ENCODE data around the gene NAXD.
"Not testable (repeated sequence)": the region's sequence is repeated elsewhere in the genome, so short reads cannot be mapped to it uniquely, and the experiment has no call there.

NAXD gene
- 49.3 to 60.9 reads per million in 2 donors for total RNA-seq

DNA sequence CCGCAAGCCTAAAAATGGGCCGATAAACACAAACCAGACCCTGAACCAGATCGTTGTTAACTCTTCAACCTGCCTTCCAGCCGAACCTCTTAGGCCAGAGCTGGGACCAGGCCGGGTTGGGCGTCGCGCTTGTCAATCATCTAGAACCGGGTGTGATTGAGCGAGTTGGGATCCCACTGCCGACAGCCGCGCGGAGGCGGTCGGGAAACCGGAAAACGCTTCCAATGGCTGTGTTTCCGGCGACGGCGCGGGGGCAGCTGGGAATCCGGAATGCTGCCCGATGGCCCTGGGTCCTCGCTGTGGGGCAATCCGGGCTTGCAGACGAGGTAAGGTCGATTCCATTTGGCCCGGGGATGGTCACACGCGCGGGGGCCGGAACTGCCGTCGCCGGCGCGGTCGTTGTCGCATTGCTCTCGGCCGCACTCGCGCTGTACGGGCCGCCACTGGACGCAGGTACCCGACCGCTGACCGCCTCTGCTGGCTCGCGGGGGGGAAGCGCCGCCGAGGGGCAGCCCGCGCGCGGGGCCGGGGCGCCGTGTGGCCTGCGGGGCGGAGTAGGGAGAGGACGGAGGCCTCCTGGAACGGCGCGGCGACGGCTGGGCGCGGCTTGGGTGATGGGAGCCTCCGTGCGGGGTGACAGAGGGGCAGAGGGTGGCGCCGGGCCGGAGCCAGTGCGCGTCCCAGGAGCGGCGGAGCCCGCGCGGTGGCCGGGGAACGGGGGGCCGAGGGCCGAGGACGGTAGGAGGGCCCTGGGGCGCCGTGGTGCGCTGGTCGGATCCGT lies at the start of gene NAXD:
TSS of gene NAXD (plus strand) at position 224 of the 781 bp plus-strand sequence. CDS start at position 281, 57 bp downstream.
- DNase-seq = peak; percentile 43

DNA sequence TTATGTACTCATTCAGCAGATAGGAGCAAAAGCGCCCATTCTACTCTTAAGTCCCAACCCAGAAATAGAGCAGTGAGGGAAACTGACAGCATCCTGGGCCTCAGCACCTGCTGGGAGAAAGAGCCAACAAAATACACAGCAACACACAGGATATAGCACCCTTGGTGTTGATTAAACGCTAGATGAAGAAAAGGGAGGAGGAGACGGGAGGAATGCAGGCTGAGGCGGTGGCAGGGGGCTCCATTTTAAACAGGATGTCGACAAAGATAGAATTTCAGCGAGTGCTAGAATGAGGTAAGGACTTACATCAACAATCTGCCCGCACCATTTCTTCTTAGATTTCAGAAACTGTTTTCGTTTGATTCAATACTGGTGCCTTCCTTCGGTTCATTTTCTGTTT lies 49.2 kb upstream of the NAXD start:
- no peak for DNase-seq

- no peak for DNase-seq
These were observed 46.7 kb upstream of the NAXD start for GRCh38 chr13:110568612-110569011.

GRCh38 chr13:110569962-110570361 lies 45.4 kb upstream of the NAXD start:
- not testable (repeated sequence) for DNase-seq

- DNase-seq = no peak
These were observed 44.5 kb upstream of the NAXD start for GRCh38 chr13:110570886-110571285.

DNA sequence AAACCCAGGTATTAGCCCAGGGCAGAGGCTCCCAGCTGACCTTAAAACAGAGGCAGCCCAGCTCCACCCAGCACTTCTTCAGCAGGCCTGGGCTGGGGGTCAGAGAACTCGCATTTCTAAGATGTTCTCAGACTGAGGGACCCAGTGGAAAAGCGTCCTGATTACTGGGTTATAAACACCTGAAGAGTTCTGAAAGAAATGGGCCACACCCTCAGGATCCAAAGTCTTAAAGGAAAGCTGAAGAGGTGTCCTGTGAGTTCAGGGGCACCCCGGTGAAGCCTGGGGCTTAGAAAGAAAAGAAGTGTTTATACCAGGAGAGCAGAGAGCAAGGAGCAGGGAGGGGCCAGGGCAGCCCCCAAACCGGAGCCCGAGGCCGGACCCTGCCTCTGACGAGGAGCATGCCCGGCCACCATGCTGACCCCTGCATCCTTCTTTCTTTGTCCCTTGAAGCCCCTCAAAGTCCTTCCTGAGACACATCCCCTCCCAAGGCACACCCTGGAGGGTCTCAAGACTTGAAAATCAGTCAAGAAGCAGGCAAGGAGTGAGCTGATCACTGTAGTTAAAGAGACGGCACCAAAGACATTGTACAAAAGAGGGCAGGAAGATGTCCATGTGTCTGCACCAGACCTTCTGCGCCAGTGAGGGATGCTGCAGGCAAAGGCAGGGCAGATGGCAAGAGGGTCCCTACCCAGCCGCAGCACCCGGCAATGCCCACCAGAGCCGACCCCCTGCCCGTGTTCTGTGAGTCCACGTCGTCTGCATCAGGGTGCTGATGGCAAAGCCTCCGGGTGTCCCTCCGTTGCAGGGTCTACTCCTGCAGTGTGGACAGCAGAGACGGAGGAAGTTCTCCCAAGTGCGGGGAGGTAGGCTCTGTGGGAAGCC lies 43.2 kb upstream of the NAXD start:
- no peak for DNase-seq

DNA sequence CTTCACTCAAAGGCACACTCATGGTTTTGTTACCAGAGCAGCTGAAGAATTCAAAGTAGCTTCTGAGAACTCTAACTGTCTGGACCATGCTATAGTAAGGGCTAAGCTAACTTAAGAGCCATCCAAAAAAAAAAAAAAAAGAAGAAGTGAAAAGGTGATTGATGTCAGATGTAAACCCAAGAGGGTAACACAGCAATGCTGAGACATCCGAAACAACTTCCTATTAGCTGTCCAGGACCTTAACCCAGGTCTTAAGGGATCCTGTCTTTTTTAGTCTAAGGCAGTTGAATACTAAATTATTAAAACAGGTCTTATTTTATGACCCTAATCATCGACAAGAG lies 42.6 kb upstream of the NAXD start:
- no peak for DNase-seq

- DNase-seq = no peak
These were observed 41.2 kb upstream of the NAXD start for GRCh38 chr13:110574161-110574560.

GRCh38 chr13:110575322-110576069 lies 39.8 kb upstream of the NAXD start:
- no peak for DNase-seq

DNA sequence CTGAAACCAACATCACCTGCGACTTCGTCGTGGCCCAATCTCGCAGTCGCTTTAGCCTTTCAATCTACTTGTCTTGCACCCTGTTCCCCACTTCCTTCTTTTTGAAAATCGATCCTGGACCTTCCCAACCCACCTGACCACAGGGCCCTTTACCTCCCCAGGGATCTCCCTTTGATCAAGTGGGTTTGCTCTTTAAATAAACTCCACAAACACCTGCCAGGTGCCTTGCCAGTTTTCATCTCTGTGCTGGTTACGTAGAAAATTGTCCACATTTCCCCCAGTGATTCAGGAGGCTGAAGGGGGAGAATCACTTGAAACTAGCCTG lies 39.3 kb upstream of the NAXD start:
- no peak for DNase-seq

DNA sequence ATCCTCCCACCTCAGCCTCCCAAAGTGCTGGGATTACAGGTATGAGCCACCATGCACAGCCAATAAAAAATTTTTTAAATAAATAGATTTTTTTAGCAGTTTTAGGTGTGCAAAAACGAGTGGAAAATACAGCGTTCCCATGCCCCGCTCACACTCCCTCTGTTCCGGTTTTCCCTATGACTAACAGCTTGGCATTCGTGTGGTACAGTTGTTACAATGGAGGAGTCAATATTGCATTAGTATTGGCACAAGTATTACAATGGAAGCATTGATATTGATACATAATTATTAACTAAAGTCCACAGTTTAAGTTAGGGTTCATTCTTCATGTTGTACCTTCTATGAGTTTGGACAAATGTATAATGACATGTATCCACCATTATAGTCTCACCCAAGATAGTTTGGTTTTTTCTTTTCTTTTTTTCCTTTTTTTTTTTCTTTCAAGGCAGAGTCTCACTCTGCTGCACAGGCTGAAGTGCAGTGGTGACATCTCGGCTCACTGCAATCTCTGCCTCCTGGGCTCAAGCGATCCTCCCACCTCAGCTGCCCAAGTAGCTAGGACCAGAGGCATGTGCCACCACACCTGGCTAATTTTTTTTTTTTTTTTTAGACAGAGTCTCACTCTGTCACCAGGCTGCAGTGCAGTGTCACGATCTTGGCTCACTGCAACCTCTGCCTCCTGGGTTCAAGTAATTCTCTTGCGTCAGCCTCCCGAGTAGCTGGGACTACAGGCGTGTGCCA lies 38.4 kb upstream of the NAXD start:
- DNase-seq = no peak

GRCh38 chr13:110578363-110578762 lies 37.0 kb upstream of the NAXD start:
- DNase-seq = no peak

DNA sequence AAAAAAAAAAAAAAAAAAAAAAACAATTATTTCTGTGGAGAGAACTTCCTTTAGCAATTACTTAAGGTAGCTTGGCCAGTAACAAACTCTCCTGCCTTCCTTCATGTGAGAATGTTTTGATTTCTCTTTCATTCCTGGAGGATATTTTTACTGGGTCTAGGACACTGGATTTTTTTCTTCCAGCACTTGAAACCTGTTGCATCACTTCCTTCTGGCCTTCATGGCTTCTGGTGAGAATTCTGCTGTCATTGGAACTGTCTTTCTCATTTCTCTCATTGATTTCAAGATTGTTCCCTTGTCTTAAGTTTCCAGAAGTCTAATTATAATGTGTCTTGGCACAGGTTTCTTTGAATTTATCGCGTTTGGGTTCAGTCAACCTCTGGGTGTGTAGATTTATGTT lies 34.5 kb upstream of the NAXD start:
- no peak for DNase-seq

- no peak for DNase-seq
These were observed 33.7 kb upstream of the NAXD start for GRCh38 chr13:110581506-110582185.

- no peak for DNase-seq
These were observed 32.9 kb upstream of the NAXD start for GRCh38 chr13:110582421-110582954.

DNA sequence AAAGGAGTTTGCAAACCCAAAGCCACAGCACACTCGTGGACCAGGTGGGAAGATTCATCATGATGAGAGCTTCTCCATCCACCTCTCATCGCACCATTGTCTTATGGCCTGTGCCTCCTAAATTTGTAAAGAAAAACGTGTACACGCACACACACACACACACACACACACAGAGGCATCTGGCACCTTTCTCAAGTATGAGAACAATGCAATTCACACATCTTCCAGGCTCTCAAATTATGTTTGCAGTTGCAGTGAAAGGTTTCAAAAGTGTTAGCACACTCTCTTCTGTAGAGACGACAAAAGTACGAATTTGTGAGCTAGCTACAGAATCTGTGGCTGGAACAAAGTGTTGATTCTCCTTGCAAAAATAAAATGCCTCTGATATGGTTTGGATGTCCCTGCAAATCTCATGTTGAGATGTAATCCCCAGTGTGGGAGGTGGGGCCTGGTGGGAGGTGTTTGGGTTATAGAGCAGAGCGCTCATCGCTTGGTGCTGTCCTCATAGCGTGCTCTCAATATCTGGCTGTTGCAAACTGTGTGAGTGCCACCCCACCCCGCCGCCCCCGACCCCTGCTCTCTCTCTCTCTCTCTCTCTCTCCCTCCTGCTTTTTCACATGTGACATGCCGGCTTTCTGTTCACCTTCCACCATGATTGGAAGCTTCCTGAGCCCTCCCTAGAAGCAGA lies 32.0 kb upstream of the NAXD start:
- no peak for DNase-seq

DNA sequence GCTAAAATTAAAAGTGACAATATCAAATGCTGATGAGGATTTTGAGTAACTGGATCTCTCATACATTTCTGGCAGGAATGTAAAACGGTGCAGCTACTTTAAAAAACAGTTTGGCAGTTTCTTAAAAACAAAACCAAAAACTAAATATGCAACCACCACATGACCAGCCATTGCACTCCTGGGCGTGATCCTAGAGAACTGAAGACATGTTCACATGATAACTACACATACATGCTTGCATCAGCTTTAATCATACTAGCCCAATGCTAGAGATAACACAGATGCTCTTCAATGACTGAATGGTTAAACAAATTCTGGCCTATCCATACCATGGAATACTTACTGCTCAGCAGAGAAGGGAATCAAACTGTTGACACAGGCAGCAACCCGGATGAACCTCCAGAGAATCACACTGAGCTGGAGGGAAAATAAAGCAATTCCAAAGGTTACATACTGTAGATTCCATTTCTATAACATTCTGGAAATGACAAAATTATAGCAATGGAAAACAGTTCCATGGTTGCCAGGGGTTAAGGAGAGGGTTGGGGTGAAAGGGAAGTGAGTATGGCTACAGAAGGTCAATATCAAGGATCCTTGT lies 25.5 kb upstream of the NAXD start:
- no peak for DNase-seq

- DNase-seq = no peak
These were observed 24.8 kb upstream of the NAXD start for GRCh38 chr13:110590577-110590976.

DNA sequence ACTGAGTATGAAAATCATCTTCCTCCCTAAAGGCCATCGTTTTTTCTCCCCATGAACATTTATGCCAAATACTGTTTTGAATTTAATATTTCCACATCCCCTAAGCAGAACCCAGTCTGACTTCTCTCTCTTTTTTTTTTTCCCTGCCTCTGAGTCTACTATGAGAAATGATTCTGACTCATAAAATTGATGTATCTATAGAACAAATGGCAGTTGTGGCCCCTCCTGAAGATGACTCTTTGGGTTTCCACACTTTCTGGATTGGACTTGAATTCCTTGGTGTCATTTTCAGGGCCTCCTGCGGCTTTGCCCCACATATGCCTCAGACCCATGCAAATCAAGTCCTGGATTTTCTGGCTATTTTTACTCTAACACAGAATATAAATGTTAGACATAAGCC lies 22.7 kb upstream of the NAXD start:
- DNase-seq = no peak

- DNase-seq = no peak
These were observed 21.8 kb upstream of the NAXD start for GRCh38 chr13:110593430-110594130.
